HG02610 (cell line): ENCODE results near the gene THAP6.
A peak's percentile ranks its signal among the peaks of the same experiment; 100 is the strongest.
"Not testable (repeated sequence)": the region's sequence is repeated elsewhere in the genome, so short reads cannot be mapped to it uniquely, and the experiment has no call there.

Source experiments
- ATAC-seq: cut with Tn5 transposase; IDR thresholded peaks from one replicate; pipeline ENCODE4 v1.9.1; 2021; ENCODE audit warnings: mild to moderate bottlenecking, moderate library complexity; ENCODE audit not compliant: unreplicated experiment

The THAP6 gene

DNA sequence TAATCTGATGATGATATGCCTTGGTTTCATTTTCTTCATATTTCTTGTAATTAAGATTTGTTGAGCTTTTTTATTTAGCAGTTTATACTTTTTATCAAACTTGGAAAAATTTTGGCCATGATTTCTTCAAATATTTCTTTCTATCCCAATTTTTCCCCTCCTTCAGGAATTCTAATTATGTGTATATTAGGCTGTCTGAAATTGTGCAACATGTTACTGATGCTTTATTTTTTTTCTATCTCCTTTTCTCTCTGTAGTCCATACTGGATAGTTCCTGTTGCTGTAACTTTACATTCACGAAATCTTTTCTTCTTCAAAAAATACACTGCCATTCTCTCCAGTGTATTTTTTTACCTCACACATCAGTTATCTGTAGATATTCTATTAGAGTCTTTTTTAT is 10.8 kb downstream of the THAP6 start:
- no peak for ATAC-seq

DNA sequence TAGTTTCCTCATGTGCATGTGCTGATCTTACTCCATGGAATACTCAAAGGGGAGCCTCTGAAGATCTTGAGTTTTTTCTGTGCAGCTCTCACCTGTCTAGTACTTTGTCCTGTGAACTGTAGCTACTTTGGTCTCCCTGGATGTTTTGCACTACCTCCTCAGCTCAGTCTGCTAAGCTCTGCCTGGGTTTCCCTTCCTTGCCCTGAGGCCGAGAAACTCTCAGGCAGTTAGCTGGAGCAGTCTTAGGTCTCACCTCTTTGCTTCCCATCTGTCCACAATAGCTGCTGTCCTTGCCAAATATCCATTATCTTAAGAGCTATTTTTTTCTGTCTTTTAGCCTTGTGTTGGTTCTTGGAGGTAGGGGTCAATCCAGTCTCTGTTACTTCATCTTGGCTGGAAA is 11.6 kb downstream of the THAP6 start:
- no peak for ATAC-seq

DNA sequence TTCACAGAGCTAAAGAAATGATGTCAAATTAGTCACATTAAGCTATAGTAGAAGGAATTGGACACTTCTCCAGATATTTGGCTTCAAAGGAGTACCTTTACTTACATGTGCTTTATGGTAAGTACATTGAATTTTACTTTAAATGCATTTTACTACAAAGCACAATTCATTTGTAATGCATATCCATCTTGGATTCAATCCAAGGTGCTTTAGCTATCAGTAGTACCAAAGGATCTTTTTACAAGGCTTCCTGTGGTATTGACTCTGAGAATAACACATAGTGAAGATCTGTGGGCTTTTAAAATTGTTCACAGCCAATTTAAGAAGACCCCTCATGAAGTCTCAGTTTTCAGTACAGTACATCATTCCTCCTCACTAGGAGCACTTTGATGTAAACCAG is 13.2 kb downstream of the THAP6 start:
- no peak for ATAC-seq

DNA sequence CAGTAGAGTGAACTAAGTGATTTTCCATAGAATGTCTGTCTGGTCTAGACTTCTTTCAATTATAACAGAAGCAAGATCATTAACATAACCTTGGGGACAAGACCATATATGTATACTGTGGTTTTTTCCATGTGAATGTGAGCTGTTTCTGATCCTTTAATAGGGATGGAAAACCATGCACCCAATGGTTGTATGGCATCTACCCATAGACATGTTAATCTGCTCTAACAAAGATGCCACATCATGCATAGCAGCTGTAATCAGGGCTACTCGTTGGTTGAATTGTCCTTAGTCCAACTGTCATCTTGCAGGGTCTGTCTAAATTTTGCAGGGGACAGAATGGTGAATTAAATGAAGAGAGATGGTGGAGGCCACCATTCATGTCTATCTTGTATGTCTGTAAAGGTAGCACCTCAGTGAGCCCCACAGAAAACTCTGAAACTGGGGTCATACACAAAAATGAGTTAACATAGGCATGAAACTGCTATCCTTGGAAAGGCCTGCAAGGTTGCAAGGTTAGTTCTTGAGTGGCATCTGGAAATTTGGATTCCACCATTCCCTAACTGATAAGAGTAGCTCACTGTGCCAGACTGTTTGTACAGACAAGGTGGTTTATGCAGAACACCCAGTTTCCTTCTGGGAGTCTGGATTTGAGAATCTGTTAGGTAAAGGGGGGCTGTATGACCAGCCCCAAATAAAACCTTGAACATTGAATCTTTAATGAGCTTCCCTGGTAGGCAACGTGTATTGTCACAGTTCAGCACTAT is 16.5 kb downstream of the THAP6 start:
- ATAC-seq: no peak

DNA sequence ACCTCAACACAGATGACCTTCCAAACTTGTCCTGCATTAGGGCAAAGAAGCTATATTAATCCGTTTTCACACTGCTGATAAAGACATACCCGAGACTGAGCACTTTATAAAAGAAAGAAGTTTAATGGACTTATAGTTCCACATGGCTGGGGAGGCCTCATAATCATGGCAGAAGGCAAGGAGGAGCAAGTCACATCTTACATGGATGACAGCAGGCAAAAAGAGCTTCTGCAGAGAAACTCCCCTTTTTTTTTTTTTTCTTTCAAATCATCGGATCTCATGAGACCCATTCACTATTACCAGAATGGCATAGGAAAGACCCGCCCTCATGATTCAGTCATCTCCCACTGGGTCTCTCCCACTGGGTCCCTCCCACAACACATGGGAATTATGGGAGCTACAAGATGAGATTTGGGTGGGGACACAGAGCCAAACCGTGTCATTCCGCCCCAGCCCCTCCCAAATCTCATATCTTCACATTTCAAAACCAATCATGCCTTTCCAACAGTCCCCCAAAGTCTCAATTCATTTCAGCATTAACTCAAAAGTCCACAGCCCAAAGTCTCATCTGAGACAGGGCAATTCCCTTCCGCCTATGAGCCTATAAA is 17.4 kb downstream of the THAP6 start:
- not testable (repeated sequence) for ATAC-seq

DNA sequence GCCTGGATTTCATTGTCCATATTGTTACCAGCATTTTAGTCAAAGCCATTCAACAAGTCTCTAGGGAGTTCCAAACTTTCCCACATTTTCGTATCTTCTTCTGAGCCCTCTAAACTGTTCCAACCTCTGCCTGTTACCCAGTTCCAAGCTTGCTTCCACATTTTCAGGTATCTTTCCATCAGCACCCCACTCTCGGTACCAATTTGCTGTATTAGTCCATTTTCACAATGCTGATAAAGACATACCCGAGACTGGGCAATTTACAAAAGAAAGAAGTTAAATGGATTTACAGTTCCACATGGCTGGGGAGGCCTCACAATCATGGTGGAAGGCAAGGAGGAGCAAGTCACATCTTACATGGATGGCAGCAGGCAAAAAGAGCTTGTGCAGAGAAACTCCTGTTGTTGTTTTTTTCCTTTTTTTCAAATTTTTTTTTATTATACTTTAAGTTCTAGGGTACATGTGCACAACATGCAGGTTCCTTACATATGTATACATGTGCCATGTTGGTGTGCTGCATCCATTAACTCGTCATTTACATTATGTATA is 19.1 kb downstream of the THAP6 start:
- ATAC-seq: not testable (repeated sequence)

DNA sequence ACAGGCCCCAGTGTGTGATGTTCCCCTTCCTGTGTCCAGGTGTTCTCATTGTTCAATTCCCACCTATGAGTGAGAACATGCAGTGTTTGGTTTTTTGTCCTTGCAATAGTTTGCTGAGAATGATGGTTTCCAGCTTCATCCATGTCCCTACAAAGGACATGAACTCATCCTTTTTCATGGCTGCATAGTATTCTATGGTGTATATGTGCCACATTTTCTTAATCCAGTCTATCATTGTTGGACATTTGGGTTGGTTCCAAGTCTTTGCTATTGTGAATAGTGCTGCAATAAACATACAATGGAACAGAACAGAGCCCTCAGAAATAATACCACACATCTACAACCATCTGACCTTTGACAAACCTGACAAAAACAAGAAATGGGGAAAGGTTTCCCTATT is 19.7 kb downstream of the THAP6 start:
- ATAC-seq: not testable (repeated sequence)

DNA sequence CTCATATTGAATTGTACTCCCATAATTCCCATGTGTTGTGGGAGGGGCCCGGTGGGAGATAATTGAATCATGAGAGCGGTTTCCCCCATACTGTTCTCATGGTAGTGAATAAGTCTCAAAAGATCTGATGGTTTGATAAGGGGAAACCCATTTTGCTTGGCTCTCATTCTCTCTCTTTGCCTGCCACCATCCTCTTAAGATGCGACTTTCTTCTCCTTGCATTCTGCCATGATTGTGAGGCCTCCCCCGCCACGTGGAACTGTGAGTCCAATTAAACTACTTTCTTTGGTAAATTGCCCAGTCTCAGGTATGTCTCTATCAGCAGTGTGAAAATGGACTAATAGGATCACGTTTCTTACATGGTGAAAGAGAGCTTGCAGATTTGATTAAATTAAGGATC is 23.0 kb downstream of the THAP6 start:
- ATAC-seq: not testable (repeated sequence)

DNA sequence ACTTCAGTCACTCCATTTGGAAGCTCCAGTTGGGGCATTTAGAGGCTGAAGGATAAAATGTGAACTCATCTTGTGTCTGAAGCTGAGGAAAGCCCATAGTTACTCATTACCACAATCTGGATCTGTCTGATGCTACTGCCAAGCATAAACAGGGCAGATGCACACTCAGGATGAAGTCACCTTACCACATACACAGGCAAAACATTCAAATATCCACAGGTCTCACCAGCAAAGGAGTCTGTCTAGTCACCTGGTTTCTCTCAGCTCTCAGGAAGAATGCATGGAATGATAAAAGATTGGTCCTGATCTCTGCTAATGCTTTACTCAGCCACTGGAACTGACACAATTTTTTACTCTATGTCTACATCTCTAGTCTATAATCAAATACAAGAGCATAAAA is 28.6 kb downstream of the THAP6 start:
- no peak for ATAC-seq

DNA sequence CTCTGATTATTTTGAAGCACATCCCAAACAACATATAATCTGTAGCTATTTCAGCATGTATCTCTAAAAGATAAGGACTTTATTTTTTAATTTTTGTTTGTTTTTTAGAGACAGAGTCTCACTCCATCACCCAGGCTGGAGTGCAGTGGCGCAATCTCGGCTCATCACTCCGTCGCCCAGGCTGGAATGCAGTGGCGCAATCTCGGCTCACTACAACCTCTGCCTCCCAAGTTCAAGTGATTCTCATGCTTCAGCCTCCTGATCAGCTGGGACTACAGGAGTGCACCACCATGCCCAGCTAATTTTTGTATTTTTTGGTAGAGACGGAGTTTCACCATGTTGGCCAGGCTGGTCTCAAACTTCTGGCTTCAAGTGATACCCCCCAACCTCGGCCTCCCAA is 29.9 kb downstream of the THAP6 start:
- not testable (repeated sequence) for ATAC-seq

DNA sequence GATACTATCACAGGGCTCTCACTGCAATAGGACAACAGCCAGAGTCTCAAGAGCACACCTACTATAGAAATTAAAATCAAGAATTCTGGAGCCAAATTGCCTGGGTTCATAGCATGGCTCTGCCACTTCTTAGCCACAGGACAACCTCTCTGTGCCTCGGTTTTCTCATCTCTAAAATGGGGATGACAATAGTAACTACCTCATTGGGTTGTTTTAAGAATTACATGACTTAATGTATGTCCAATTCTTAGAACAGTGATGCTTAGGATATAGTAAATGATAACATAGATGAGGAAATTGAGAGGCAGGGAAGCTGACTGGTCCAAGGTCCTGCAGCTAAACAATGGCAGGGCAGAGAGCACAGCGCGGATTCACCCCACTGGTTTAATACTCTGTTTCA is 30.6 kb downstream of the THAP6 start:
- no peak for ATAC-seq

DNA sequence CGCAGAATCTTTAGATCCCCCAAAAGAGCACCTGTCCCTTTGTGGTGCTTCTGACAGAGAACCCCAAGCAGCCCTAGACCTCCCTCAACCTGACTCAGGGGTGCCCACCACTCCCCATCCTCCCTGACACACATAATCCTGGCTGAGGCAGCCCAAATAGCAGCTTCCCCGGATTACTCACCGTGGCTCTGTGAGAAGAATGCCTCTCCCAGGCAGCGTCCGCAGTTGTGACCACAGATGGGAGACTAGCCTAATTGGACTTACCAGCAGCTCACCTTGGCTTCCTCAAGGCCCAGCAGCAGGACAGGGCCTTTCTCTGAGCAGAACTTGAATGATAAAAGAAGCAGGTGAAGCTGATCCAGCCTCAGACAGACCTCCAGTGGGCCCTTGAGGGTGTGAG is 31.3 kb downstream of the THAP6 start:
- ATAC-seq: no peak

DNA sequence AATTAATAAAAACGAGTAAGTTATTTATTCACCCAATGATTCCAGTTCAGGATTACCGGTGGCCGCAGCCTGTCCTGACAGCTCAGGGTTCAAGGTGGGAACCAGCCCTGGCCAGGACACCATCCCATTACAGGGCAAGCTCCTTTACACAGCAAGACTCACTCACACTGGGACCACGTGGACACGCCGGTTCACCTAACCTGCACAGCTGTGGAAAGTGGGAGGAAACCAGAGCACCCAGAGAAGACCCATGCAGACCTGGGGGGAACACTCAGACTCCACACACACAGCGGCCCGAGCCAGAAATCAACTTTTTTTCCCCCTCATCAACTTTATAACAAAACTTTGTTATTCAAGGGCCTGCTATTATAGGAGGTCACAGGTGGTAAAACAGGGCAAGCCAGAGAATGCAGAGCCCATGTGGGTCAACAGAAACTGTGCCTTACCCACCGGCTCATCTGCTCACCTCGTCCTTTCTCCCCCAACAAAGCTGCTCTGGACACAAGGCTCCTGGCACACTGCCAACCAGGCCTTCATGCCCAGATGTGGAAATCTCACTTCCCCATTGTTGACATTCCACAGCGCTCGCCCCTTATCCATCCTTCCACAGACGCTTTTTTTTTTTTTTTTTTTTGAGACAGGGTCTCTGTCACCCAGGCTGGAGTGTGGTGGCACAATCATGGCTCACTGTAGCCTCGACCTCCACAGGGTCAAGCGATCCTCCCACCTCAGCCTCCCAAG is 33.5 kb downstream of the THAP6 start:
- ATAC-seq: no peak

DNA sequence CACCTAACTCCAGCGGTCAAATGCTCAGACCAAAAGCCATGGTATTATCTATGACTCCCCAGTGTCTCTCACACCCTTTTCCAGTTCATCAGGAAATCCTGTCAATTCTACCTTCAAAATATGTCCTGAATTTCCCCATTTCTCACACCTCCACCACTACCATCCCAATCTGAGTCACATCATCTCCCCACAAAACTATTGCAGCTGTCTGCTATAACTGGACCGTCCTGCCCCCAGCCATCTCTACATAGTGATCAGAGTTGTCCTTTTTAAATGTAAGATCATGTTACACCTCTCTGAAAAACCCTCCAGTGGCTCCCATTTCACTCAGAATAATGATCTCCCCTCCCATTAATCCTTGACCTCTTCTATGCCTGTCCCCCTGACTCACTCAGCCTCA is 34.7 kb downstream of the THAP6 start:
- ATAC-seq: no peak

DNA sequence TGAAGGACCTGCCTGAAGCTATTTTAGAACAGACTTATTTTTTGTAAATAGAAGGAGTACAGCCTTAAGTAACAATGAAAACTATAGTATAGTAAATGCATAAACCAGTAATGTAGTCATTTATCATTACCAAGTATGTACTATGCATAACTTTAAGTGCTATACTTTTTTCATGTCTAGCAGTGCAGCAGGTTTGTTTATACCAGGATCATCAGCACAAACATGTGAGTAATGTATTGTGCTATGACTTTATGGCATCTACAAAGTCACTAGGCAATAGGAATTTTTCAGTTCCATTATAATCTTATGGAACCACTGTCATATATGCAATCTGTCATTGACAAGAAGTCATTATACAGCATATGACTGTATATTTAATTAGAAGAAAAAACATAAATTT is 38.2 kb downstream of the THAP6 start:
- no peak for ATAC-seq

DNA sequence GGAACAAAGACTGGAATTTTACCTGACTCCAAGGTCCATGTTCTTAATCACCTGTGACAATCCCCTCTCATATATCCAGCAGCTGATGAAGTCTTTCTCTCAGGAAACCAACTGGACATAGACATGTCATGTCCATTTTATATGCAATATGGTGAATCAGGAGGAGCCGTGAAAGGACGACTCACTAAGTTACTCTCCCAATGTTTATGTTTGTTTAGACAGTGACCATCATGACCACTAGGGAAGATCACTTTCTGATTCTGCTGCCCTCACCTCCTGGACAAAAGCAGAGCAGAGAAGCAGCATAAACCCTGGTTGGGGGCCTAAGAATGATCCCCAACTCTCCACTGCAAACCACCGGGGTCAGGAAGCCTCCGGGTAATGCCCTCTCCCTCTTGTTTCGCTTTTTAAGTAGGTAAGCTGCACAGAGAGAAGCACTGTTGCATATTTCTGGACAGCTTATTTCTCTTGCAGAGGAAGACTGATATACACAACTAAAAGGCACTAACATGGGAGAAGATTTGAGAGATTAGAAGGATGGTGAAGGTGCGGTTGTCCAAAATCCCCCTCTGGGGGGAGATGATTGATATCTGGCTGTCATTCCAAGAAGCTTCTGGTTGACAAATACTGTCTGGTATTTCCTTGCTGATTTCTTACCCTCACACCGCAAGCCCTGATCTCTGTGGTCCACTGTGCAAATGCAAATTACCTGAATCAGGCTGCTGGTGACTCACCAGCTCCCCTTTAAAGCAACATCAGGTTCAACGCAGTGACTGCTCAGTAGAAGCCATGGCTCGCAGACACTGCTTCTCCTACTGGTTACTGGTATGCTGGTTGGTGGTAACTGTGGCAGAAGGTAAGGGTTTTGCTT is 41.3 kb downstream of the THAP6 start, which contains the start of gene ODAPH:
Gene ODAPH (plus strand): TSS at position 773 of the 871 bp plus-strand sequence. CDS start 17 bp downstream, at position 790.
- peak; percentile 97 for ATAC-seq

DNA sequence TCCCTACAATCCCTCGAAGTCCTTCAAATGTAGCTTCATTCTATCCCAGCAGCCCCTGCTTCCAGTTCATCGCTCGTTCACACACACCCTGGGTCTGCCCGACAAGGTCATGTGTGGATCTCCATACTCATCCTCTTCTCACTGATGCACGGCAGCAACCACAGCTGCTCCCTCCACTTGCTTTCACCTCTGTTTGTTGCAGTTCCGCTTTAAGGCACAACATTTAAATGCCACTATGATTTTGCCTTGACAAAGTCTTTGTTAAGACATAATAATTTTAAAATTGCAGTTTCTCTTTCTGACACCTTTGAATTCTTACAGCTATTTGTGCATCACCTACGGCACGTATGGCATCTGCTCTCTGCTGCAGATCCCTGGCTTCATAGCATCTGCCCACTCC is 43.4 kb downstream of the THAP6 start:
- no peak for ATAC-seq

DNA sequence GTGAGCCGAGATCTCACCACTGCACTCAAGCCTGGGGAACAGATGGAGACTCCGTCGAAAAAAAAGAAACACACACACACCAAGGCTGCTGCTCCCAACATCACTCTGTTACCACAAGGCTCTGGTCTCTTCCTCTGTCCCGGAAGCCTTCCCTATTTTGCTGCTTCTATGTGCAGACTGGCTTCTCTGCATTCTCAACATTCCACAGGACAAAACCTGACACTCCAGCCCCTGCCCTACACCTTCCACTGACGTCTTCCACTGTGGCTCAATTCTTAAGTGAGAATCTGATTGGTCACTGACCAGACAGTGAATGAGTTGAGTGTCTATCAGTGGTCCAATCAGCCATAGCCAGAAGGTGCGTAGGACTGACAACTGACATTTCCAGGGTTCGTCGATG is 47.5 kb downstream of the THAP6 start:
- no peak for ATAC-seq

DNA sequence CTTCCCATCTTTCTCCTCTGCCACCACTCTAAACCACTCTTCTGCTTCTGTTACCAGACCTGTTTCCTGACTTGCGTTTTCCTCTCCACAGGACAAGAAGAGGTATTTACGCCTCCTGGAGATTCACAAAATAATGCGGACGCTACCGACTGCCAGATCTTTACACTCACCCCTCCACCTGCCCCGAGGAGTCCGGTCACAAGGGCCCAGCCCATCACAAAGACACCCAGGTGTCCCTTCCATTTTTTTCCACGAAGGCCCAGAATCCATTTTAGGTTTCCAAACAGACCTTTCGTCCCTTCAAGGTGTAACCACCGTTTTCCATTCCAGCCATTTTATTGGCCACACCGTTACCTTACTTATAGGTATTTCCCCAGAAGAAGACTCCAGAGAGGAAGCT is 49.8 kb downstream of the THAP6 start:
- ATAC-seq: no peak

DNA sequence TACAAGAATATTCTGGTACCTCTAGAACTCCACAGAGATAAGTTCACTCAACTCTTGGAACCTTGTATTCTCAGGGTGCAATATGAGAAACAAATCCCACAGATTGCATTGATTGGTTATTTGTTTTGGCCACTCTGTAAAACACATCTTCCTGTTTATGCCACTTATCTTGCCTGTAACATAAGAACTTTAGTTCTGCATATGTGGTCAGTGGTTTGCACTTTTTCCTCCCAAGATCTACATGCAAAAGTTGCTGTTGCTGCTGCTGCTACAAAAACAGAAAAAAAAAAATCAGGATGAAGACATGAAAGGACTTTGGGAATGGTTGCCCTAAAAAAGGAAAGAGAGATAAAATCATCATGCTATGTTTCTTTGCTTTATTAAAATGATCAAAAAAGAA is 51.2 kb downstream of the THAP6 start:
- ATAC-seq: no peak

DNA sequence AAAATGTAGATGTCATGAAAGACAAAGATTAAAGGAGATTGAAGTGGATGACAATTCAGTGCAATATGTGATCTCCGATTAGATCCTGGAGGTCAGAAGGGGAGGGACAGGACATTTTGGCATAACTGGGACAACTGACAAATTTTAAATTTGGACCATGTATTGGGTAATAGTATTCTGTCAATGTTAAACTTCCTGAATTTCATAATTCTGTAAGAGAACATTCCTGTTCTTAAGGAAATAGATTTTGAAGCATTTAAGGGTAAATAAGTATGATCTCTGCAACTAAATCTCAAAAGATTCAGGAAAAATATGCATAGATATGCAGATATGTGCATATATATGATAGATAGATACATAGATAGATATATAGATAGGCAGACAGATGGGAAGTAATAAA is 52.6 kb downstream of the THAP6 start:
- ATAC-seq: no peak
